Hippocampal formation (tissue), 2 donors: Measurements from ENCODE around the gene NDST3.

ENCODE experiments used
- DNase-seq, 2 donors: peaks; one replicate each; lab custom pipeline; 2025; lab: John Stamatoyannopoulos, UW

The NDST3 gene

GRCh38 chr4:118034053-118034785 lies at the start of gene NDST3:
NDST3 (plus strand) TSS chr4:118034486; CDS start chr4:118053911, 19,425 bp downstream.
- DNase-seq, result peak; percentile 61 to 90

DNA sequence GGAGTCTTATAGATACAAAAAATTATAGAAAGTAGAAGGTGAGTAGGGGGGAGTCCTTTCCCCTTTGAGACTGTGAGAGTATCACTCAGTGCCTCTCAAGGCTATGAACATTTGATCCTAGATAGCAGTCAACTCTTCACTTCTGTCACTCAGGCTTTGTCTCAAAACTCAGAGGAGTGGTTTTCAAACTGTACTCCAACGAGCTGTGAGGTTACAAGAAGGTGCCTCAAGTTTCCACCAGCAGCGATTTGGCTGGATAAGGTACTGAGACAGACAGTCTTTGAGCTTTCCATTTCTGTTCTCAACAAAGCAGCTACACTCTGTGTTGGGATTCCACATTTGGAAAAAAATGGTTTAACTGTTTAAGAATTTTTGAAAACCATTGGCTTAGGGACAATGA lies 48.0 kb upstream of the NDST3 start:
- DNase-seq, result no peak

DNA sequence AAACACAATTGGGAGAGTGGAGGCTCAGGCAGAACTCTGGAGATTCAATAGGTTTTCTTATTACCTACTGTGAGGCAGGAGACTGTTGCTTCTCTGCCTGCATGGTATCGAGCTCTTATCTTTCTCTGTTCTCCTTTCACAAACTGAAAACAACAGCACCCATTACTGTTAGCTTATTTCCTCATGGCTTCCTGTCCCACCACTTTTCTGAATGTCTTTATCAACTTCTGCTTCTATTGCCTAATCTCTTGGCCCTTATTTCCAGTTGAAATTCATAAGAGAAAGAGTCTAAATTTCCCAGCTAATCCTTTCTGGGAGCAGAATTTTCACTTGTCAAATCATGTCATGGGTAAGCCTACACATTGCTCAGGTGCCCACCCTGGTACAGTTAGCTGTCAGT lies 46.8 kb upstream of the NDST3 start:
- no peak for DNase-seq

DNA sequence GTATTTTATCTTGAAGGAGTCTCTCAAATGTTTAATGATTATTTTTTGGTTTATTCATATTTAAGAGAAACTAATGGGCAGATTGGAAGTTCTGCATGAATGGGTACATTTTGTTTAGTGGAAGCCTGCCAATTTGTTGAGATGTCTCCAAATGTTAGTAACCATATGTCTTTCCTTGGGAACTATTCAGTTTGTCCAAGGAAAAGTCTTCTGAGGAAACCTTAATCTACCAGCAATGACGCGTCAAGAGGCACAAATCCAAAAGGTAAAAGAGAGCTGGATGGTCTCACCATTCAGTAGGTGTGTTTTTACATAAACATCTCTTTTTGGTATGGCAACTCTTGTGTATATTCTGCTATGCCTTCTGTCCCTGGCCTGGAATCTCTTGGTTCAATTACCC lies 37.4 kb upstream of the NDST3 start:
- DNase-seq, result no peak

GRCh38 chr4:118004088-118004487 lies 30.2 kb upstream of the NDST3 start:
- DNase-seq, result no peak

DNA sequence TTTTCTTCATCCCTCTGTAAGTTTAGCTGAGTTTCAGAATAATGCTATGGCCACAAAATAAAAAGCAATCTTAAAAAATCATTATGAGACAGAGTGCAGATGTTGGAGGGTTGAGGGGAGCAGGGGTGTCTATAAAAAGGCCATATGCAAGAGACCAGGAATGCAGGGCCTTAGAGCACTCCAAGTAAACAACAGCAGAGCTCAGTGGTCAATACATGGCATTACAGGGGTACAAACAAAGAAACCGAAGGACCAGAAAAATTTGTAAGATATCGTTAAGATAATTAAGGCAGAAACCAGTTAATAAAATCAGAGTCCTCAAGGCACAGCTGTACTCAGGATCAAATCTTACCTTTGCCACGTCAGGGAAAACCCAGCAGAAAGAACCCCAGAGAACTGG lies 28.4 kb upstream of the NDST3 start:
- no peak for DNase-seq

GRCh38 chr4:118012142-118012541 lies 22.1 kb upstream of the NDST3 start:
- DNase-seq, result no peak

- no peak for DNase-seq
Measured at GRCh38 chr4:118014831-118015230, 19.5 kb upstream of the NDST3 start.

DNA sequence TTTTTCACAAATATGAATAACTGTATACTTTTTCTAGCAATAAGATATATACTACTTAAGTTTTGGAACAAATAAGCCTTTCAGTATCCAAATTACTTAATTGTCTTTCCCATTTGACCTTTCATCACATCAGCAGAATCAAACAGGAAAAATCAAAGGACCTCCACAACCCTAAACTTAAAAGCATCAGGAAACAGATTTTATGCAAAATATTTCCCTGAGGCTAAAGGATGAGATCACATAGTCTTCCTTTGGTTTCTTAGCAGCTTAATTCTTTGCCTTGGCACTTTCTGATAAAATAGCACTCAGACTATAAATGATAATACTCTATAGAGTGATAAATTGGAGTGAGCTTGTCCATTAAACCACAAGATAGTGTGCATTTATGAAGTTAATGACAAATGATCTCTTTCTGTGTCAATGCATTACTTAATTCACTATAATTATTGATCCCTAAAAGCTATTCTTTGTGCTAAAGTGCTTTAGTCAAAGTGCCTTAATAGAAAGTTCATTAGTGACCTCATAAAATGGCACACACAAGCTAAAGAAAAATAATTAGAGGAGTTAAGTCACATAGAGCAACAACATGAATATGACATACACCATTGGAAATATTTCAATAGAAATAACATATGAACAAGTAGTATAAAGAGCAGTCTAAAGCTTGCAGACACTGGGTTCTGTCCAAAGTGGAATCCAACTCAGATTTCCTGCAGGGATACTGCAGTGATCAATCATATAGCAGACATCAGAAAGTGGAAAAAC lies 15.7 kb upstream of the NDST3 start:
- no peak for DNase-seq

DNA sequence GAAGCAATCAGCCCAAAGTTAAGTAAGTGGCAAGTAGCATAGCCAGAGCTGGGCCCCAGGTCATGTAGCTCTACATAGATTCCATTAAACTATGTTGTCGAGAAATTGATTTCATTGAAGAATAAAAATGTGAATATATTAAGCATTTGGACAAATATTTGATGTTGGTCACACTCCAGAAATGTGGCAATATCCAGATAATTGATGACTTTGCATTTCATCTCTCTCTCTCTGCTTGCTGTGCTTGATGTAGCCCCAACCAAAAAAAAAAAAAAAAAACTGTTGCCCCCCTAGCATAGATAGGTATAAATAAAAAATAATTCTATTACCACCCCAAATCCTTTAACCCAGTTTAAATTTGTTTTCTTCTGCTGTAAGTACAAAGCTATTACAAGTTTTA lies 7.5 kb upstream of the NDST3 start:
- no peak for DNase-seq

GRCh38 chr4:118029224-118029623 lies 5.1 kb upstream of the NDST3 start:
- no peak for DNase-seq

- no peak for DNase-seq
Measured at GRCh38 chr4:118032691-118033090, 1.6 kb upstream of the NDST3 start.

GRCh38 chr4:118033148-118034052 lies 886 bp upstream of the NDST3 start:
- DNase-seq, result peak in 1 of 2 donors; percentile 38

GRCh38 chr4:118035309-118035708 lies 1.0 kb downstream of the NDST3 start:
- DNase-seq, result no peak

- no peak for DNase-seq
Measured at GRCh38 chr4:118036336-118036735, 2.0 kb downstream of the NDST3 start.

DNA sequence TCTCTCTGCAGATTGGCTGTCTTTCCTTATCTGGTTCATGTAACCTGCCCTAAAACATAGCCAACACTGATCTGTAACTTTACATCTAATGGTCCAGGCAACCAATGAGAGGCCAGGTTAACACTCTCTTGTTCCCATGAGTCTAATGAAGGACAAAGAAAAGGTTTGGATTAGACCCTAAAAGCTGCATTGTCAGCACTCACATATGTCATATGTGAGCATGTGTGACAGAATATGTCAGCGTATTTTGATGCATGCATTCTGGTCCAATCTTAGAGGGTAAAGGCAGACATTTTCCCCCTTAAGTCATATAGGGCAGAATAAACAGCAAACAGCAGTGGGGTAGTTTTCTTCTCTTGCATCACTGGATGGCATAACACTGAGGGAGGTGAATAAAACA lies 3.7 kb downstream of the NDST3 start:
- no peak for DNase-seq

DNA sequence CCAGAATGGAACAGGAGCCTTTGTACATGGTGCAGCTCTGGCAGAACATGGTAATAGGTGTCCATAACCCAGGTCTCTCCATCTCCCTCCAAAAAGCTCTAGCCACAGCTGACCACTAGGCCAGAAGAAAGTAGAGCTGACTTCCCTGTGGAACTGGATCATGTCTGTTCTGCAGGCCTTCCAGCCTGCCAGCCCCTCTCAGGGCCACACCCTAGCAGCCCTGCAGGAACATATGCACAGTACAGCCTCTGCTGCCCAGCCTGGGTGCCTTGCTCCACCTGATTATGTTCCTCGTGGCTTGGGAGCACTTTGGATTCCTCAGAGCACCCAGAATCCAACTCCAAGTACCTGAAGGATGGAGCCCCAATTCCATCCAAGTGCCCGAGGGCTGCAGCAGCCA lies 12.0 kb downstream of the NDST3 start:
- no peak for DNase-seq

- no peak for DNase-seq
Measured at GRCh38 chr4:118047043-118047442, 12.8 kb downstream of the NDST3 start.

DNA sequence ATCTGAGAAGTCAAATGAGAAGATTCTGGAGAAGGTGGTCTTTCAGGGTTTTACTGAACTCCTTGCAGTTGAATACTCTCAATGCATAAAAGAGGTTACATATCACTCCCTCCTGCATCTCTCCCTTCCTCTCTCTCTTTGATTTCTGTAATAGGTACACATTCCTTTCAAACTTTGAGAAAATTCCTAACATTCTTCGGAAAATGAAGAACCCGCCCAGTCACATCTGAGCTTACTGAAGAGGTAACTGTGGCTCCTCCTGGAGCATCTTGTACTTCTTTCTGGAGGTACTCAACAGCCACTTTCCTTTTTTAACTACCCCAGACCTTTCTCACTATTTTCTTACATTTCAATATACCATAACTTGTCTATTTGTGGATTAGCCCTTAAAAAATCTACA lies 24.7 kb downstream of the NDST3 start:
- no peak for DNase-seq

GRCh38 chr4:118059397-118059796 lies 25.1 kb downstream of the NDST3 start:
- no peak for DNase-seq

- no peak for DNase-seq
Measured at GRCh38 chr4:118076958-118077766, 42.9 kb downstream of the NDST3 start.

- DNase-seq, result no peak
Measured at GRCh38 chr4:118077767-118078105, 43.5 kb downstream of the NDST3 start.
